Activated CD4-positive, alpha-beta T cell treated with anti-CD3 and anti-CD28 coated beads, Interleukin-2, amount 10 ng/mL, durations not matched to agents 7 days and 5 days (primary cell): ENCODE results near the gene TBX21. TPM values are rescaled to one million over a fixed set of nuclear protein-coding genes. Genes with fewer than 3 reads are reported as not detected.

ENCODE experiments used
- CTCF ChIA-PET: fragments of 350-600 bp; sonication (Branson Sonifier 250); formaldehyde crosslinking; loops from one replicate; lab custom pipeline; 2021; ENCODE audit warnings: antibody characterized with exemption; lab: Charles Lee
- POLR2A ChIA-PET: fragments of 350-600 bp; sonication (Branson Sonifier 250); formaldehyde crosslinking; loops from one replicate; lab custom pipeline; 2021; ENCODE audit warnings: antibody characterized with exemption; lab: Charles Lee
- DNase-seq: peaks from one replicate; pipeline ENCODE4 v3.0.0-alpha.2; 2020
- H3K27ac Mint-ChIP-seq: one replicate; pipeline ENCODE4 v1.8.0; 2021; ENCODE audit warnings: mild to moderate bottlenecking, moderate library complexity, mixed read lengths
- H3K27me3 Mint-ChIP-seq: one replicate; pipeline ENCODE4 v1.8.0; 2021; ENCODE audit warnings: mixed read lengths
- H3K36me3 Mint-ChIP-seq: one replicate; pipeline ENCODE4 v1.8.0; 2021; ENCODE audit warnings: low read depth, mixed read lengths
- H3K4me1 Mint-ChIP-seq: one replicate; pipeline ENCODE4 v1.8.0; 2021; ENCODE audit warnings: mixed read lengths
- H3K4me3 Mint-ChIP-seq: one replicate; pipeline ENCODE4 v1.8.0; 2021; ENCODE audit warnings: mild to moderate bottlenecking, moderate library complexity, mixed read lengths
- H3K9me3 Mint-ChIP-seq: one replicate; pipeline ENCODE4 v1.8.0; 2021; ENCODE audit warnings: mixed read lengths
- total RNA-seq, 2 experiments: library from RNA; stranded (reverse); gene quantifications; one replicate each; pipeline ENCODE4 v1.2.3, GENCODE V29; 2021

The TBX21 gene, protein sequence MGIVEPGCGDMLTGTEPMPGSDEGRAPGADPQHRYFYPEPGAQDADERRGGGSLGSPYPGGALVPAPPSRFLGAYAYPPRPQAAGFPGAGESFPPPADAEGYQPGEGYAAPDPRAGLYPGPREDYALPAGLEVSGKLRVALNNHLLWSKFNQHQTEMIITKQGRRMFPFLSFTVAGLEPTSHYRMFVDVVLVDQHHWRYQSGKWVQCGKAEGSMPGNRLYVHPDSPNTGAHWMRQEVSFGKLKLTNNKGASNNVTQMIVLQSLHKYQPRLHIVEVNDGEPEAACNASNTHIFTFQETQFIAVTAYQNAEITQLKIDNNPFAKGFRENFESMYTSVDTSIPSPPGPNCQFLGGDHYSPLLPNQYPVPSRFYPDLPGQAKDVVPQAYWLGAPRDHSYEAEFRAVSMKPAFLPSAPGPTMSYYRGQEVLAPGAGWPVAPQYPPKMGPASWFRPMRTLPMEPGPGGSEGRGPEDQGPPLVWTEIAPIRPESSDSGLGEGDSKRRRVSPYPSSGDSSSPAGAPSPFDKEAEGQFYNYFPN
- 10 to 100 TPM; 13.8 to 16.0 TPM for total RNA-seq

DNA sequence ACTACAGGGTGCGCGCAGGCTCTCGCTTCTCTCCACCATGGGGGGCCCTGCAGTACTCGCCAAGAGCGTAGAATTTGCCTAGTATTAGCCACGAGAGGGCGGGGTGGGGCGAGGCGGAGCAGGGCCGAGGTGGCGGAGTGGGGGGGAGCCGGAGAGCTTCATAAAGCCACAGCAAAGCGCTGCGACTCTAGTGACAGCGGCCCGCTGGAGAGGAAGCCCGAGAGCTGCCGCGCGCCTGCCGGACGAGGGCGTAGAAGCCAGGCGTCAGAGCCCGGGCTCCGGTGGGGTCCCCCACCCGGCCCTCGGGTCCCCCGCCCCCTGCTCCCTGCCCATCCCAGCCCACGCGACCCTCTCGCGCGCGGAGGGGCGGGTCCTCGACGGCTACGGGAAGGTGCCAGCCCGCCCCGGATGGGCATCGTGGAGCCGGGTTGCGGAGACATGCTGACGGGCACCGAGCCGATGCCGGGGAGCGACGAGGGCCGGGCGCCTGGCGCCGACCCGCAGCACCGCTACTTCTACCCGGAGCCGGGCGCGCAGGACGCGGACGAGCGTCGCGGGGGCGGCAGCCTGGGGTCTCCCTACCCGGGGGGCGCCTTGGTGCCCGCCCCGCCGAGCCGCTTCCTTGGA, at the start of gene TBX21:
Gene TBX21, plus strand, starts transcription at position 190 of the 627 bp plus-strand sequence. Its CDS starts 219 bp downstream, at position 409.
- POLR2A ChIA-PET: interaction anchor here (0.5 to 1.1 kb wide), 3 partner anchors 12 to 1178 kb away, joined by 3 to 11 read pairs (median 7); no protein-coding TSS in a partner anchor
- Mint-ChIP-seq H3K36me3 (no peaks in the 10 kb centered on the region), H3K27ac (peak within 1 kb of the TSS; percentile 93), H3K27me3 (peaks cover 1% of the 10 kb centered on the region), H3K4me1 (peaks cover 79% of the 10 kb centered on the region), H3K4me3 (peak within 1 kb of the TSS; percentile 91), H3K9me3 (no peaks in the 10 kb centered on the region)
- CTCF ChIA-PET: interaction anchor here (0.6 to 2.2 kb wide), 18 partner anchors 9 to 84 kb away, joined by 3 to 13 read pairs (median 6); no protein-coding TSS in a partner anchor
- DNase-seq: peak; percentile 90

DNA sequence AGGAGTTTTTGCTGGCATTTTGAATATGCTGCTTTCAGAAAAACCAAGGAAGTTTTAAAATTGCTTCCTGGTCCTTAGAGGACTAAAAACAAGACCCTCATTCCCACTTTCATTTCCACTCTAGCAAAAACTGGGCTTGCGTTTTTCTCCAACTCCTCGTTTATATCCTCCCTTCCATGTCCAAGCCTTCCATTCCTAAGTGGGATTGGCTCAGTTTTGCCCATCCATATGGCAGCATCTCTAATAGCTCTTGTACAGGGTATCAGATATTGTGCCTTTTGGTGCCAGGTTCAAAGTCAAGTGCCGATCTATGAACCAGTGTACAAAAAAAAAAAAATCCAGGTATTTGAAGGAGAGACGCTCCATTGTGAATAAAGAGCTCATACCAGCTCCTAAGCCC, 49.0 kb upstream of the TBX21 start:
- Mint-ChIP-seq H3K4me1 (peaks cover 8% of the 10 kb centered on the region), H3K9me3 (no peaks in the 10 kb centered on the region), H3K4me3 (no peak overlapping the region), H3K27ac (no peak overlapping the region), H3K27me3 (no peaks in the 10 kb centered on the region), H3K36me3 (peaks cover 65% of the 10 kb centered on the region)
- ChIA-PET POLR2A (interaction anchor here (0.6 kb wide), 1 partner anchor 21 kb away, joined by 4 read pairs; no protein-coding TSS in a partner anchor), CTCF (interaction anchor here (1.4 kb wide), 1 partner anchor 48 kb away, joined by 3 read pairs; the partner anchor contains the start of gene TBX21)
- no peak for DNase-seq

DNA sequence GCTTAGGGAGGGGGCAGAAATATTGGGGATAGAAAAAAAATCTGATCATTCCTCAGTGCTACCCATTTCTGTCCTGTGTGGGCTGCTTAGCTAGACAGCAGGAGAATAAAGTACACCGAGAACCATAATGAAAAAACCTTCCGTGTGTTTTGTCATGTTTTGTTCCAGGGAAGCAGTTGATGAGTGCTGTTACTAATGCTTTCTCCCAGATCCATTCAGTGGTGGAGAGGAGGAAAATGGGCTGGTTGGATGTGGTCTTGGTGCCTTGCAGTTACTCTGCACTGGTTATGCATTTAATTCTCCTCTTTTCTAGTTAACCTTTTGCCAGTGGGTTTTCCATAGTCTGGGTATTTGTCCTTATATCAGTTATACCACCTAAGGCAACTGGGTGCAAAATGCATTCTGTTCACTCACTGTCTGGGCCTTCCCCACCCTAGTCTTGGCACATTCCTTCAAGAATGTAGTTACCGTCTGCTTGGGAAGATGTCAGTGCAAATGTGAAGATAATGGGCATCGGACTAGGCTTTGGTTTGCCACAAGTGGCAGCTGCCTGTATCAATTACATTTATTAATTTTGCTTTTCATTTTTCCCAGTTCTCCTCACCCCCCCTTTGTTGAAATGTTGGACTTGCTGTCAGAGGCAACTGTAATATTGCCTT, 48.4 kb upstream of the TBX21 start:
- ChIA-PET CTCF (interaction anchor here (1.4 kb wide), 1 partner anchor 48 kb away, joined by 3 read pairs; the partner anchor contains the start of gene TBX21), POLR2A (interaction anchor here (0.6 kb wide), 1 partner anchor 20 kb away, joined by 4 read pairs; no protein-coding TSS in a partner anchor)
- Mint-ChIP-seq H3K4me3 (no peak overlapping the region), H3K36me3 (peaks cover 61% of the 10 kb centered on the region), H3K4me1 (peaks cover 8% of the 10 kb centered on the region), H3K9me3 (no peaks in the 10 kb centered on the region), H3K27me3 (no peaks in the 10 kb centered on the region), H3K27ac (no peak overlapping the region)
- no peak for DNase-seq

DNA sequence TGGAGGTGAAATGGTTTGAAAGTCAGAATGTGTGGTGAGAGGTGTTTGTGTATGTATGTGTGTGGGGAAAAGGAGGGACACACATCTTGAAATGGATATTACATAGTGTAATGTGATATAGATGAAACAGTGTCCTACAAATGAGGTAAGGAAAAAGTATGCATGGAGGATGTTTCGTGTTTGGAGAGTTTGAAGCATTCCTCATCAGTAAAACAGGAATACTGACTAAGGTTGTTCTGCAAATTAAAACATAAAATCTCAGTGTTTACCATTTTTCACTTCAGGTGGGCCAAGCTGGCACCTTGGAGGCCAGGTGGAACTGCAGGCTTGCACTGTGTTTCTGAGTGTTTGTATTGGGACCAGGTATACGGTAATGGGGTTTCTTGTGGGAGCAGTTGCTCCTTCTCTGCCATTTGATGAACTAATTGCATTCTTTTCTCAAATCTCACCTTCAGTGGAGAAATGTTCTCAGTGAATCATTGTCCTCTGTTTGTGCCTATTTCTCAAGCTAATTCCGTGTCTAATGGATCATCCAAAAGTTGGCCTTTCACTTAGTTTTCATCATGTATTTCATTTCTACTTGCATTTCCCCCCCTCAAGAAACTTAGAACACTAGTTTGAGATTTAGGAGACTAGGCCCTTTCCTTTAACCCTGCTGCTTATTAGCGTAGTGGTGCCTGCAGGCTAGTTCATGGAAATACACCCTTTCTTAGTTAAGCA, 47.3 kb upstream of the TBX21 start:
- H3K27ac Mint-ChIP-seq: no peak overlapping the region
- H3K27me3 Mint-ChIP-seq: no peaks in the 10 kb centered on the region
- H3K4me3 Mint-ChIP-seq: no peak overlapping the region
- no peak for DNase-seq
- no peaks in the 10 kb centered on the region for H3K9me3 Mint-ChIP-seq
- POLR2A ChIA-PET: no interaction called here
- H3K4me1 Mint-ChIP-seq: peaks cover 9% of the 10 kb centered on the region
- CTCF ChIA-PET: interaction anchor here (0.6 kb wide), 1 partner anchor 35 kb away, joined by 3 read pairs; no protein-coding TSS in a partner anchor
- peaks cover 51% of the 10 kb centered on the region for H3K36me3 Mint-ChIP-seq

DNA sequence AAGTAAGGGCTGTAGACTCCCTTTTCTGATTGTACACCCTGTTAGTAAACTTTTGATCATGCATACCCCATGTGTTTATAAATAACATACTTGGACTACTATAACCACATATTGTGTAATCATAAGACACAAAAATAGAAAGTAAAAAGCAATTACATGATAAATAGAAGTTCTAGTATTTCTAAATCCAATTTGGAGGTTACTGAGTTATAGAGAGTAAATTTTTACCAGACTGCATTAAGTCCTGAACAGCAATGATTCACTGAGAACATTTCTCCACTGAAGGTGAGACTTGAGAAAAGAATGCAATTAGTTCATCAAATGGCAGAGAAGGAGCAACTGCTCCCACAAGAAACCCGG, 46.8 kb upstream of the TBX21 start:
- DNase-seq: no peak
- Mint-ChIP-seq H3K4me3 (no peak overlapping the region), H3K4me1 (peaks cover 9% of the 10 kb centered on the region), H3K27ac (no peak overlapping the region), H3K36me3 (peaks cover 46% of the 10 kb centered on the region), H3K27me3 (no peaks in the 10 kb centered on the region), H3K9me3 (no peaks in the 10 kb centered on the region)
- POLR2A ChIA-PET: no interaction called here
- CTCF ChIA-PET: no interaction called here

DNA sequence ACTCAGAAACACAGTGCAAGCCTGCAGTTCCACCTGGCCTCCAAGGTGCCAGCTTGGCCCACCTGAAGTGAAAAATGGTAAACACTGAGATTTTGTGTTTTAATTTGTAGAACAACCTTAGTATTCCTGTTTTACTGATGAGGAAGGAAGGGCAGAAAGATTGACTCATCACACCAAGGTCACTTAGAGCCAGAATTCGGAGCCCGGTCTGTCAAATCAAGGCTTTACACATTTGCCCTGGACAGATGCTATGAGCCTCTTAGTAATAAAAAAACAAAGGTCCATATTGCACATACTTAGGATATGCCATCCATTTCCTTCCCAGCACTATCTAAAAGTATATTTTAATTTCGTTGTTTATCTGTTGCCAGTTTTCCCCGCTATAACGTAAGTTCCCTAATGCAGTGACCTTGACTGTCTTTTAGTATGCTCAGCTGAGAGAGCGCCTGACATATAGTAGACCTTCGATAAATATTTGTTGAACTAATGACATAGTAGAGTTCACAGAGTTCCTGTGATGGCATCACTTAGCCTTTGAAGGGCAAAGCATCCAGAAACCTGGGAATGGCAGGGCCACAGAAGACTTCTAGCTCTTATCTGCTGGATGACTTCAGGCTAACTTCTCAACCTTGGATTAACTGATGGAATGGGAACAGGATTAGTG, 46.2 kb upstream of the TBX21 start:
- CTCF ChIA-PET: interaction anchor here (1.4 kb wide), 2 partner anchors 10 to 22 kb away, joined by 4 to 5 read pairs; no protein-coding TSS in a partner anchor
- POLR2A ChIA-PET: no interaction called here
- DNase-seq: no peak
- no peaks in the 10 kb centered on the region for H3K27me3 Mint-ChIP-seq
- H3K4me3 Mint-ChIP-seq: no peak overlapping the region
- no peak overlapping the region for H3K27ac Mint-ChIP-seq
- peaks cover 10% of the 10 kb centered on the region for H3K4me1 Mint-ChIP-seq
- peaks cover 45% of the 10 kb centered on the region for H3K36me3 Mint-ChIP-seq
- H3K9me3 Mint-ChIP-seq: no peaks in the 10 kb centered on the region

DNA sequence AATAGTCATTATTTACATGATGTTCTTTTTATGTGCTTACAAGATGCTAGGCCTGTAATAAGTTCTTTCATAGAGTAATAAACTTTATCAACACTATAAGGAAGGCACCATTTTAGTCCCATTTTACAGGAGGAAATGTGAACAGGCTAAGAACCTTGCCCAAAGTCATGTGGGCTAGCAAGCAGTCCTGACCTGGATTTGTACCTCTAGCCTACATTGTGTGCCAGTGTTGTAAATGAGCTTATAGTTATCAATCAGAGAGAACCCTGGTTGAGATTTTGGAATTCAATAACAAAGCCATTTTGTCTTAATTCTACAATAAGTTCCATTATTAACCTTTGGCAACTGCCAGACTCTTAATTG, 45.7 kb upstream of the TBX21 start:
- H3K4me3 Mint-ChIP-seq: no peak overlapping the region
- H3K36me3 Mint-ChIP-seq: peaks cover 40% of the 10 kb centered on the region
- H3K27me3 Mint-ChIP-seq: no peaks in the 10 kb centered on the region
- ChIA-PET CTCF (interaction anchor here (1.3 to 1.4 kb wide), 4 partner anchors 11 to 103 kb away, joined by 3 to 5 read pairs (median 4); no protein-coding TSS in a partner anchor), POLR2A (no interaction called here)
- peaks cover 11% of the 10 kb centered on the region for H3K4me1 Mint-ChIP-seq
- no peak for DNase-seq
- H3K27ac Mint-ChIP-seq: no peak overlapping the region
- H3K9me3 Mint-ChIP-seq: no peaks in the 10 kb centered on the region

DNA sequence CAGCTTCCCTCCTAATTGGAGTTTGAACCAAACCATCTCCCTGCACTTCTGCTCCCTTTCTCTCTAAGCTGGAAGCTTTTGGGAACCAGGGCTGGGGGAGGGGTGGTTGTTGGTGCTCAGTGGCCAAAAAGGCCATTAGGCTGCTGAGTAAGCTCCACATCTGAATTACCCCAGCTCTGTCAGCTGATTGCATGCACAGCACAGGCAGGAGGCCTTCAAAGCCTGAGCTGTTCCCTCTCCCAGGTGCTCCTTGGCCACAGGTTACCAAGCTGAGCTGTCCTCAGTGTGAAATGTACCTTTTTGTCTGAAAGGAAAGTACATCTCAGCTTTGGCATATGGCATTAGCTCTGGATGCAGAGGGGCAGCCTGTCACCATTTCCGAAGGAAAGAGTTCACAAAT, 45.3 kb upstream of the TBX21 start:
- Mint-ChIP-seq H3K4me1 (peaks cover 14% of the 10 kb centered on the region), H3K9me3 (no peaks in the 10 kb centered on the region), H3K27me3 (no peaks in the 10 kb centered on the region), H3K36me3 (peaks cover 36% of the 10 kb centered on the region), H3K27ac (no peak overlapping the region), H3K4me3 (no peak overlapping the region)
- DNase-seq: no peak
- CTCF ChIA-PET: interaction anchor here (1.3 to 1.4 kb wide), 5 partner anchors 11 to 102 kb away, joined by 3 to 5 read pairs (median 4); no protein-coding TSS in a partner anchor
- POLR2A ChIA-PET: no interaction called here

DNA sequence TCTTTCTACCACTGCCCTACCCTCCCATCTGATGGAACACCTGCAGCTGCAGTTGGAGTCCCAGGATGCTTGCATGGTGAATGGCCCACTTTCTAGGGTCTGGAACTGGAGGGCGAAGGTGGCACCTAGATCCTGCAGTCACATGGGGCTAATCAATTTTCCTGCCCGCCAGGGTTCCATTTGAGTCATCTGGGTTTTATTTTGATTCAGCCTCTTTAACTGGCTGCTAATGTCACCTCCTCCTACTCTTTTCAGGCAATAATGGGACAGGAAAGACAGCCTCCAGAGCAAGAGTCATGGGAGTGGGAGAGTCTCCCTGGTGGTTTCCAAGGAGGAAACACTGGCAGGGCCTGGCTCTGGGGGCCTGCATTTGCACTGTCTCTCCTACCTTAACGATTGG, 42.9 kb upstream of the TBX21 start:
- Mint-ChIP-seq H3K4me3 (no peak overlapping the region), H3K9me3 (no peaks in the 10 kb centered on the region), H3K27me3 (peaks cover 2% of the 10 kb centered on the region), H3K27ac (no peak overlapping the region), H3K4me1 (peaks cover 27% of the 10 kb centered on the region), H3K36me3 (peaks cover 14% of the 10 kb centered on the region)
- POLR2A ChIA-PET: no interaction called here
- CTCF ChIA-PET: interaction anchor here (1.8 to 2.0 kb wide), 2 partner anchors 9 to 11 kb away, joined by 5 to 9 read pairs; no protein-coding TSS in a partner anchor
- no peak for DNase-seq

DNA sequence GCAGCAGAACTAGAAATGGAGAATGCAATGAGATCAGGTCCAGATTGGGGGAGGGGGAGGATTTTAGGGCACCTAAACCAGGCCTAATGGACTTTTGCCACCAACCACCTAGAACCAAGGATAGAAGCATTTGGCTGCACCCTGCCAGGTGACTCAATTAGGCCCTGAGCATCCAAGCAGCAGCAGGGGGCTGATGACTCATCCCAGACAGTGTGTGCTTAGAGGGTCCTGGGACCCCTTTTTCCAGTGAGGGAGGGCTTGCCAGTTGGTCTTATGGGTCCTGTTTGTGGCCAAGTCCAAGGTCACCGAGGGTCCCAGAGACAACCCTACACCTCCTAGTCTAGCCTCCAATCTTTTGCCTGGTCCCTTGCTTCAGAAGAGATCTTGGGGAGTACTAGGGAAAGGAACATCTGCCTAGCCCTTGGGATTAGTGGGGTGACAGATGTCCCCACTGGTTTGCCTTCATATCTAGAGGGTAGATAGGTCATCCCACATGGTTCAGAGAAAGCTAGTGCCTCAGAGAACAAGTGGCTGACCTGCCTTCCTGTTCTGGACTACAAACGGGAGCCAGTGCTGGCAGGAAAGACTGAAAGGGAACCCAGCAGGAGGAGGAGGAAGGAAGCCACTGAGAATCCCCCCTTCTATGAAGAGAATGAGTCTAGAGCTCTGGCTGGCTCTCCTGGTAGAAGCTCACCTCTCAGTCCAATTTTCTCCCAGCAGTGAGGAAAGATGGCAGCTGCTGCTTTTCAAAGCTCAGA, 40.7 kb upstream of the TBX21 start:
- H3K27ac Mint-ChIP-seq: no peak overlapping the region
- H3K9me3 Mint-ChIP-seq: no peaks in the 10 kb centered on the region
- peaks cover 3% of the 10 kb centered on the region for H3K27me3 Mint-ChIP-seq
- no peak for DNase-seq
- no peaks in the 10 kb centered on the region for H3K36me3 Mint-ChIP-seq
- ChIA-PET POLR2A (no interaction called here), CTCF (interaction anchor here (0.7 to 1.2 kb wide), 5 partner anchors 14 to 41 kb away, joined by 3 to 5 read pairs (median 3); partner anchors contain the start of gene TBX21)
- H3K4me1 Mint-ChIP-seq: peaks cover 30% of the 10 kb centered on the region
- H3K4me3 Mint-ChIP-seq: peak overlapping the region; percentile 80
